GM12878 (cell line): ENCODE measurements around the gene MYO3A. TPM values are rescaled to one million over a fixed set of nuclear protein-coding genes. Genes with fewer than 3 reads are reported as not detected.

Source experiments
- ATAC-seq: fragments of 200-7000 bp; cut with Tn5 transposase; 3 replicates; pipeline ENCODE4 v1.9.1; 2020; ENCODE audit warnings: mild to moderate bottlenecking, moderate library complexity
- BruUV-seq: library from RNA; stranded (reverse); fragments of 400-500 nt; replicated peaks from 2 replicates; lab custom pipeline; 2021; lab: Mats Ljungman, UMichigan
- CTCF ChIA-PET: fragments of 300-600 bp; sonication (Branson Sonifier 250); formaldehyde crosslinking; extraction: SDS; loops from one replicate; lab custom pipeline; 2021; ENCODE audit warnings: inconsistent platforms; lab: Yijun Ruan, JAX
- POLR2A ChIA-PET: fragments of 350-600 bp; formaldehyde crosslinking; extraction: SDS; loops from one replicate; lab custom pipeline; 2021; ENCODE audit warnings: inconsistent platforms; lab: Charles Lee
- RAD21 ChIA-PET: fragments of 300-600 bp; sonication (Branson Sonifier 250); formaldehyde crosslinking; loops from one replicate; lab custom pipeline; 2023; ENCODE audit warnings: antibody characterized with exemption; ENCODE audit not compliant: unreplicated experiment; lab: Charles Lee
- SMC1A ChIA-PET: fragments of 300-600 bp; sonication (Branson Sonifier 250); formaldehyde crosslinking; loops from one replicate; lab custom pipeline; 2023; ENCODE audit not compliant: unreplicated experiment, uncharacterized antibody; lab: Charles Lee
- DNase-seq: peaks from one replicate; pipeline ENCODE4 v3.0.0-alpha.2; 2011; ENCODE audit warnings: low read depth, low spot score
- FAIRE-seq: peaks from 3 replicates; lab custom pipeline; 2011; peaks lifted over from hg19 to GRCh38; lab: Jason Lieb, UNC
- H2AFZ ChIP-seq: 2 replicates; pipeline ENCODE4 v1.6.0; 2011; ENCODE audit warnings: low read depth, low read length, control low read depth; ENCODE audit not compliant: control insufficient read depth
- H3K27ac ChIP-seq: 2 replicates; pipeline ENCODE4 v1.5.1; 2011; ENCODE audit warnings: control low read depth; ENCODE audit not compliant: control insufficient read depth, insufficient read depth
- H3K27me3 ChIP-seq, 2 experiments: replicated peaks in 1 of 2; 2 replicates each; pipeline versions ENCODE4 v1.6.0 to v1.6.1; 2011; ENCODE audit warnings: low read length in 1 of 2; ENCODE audit not compliant: control insufficient read depth in 2 of 2, insufficient read depth in 2 of 2
- H3K36me3 ChIP-seq, 2 experiments: 2 replicates each; pipeline ENCODE4 v1.5.1; 2011; ENCODE audit warnings: low read length in 1 of 2; ENCODE audit not compliant: control insufficient read depth in 2 of 2, insufficient read depth in 2 of 2
- H3K4me1 ChIP-seq: 2 replicates; pipeline ENCODE4 v1.6.1; 2011; ENCODE audit warnings: mild to moderate bottlenecking, low read length, moderate library complexity, mixed read lengths; ENCODE audit not compliant: control insufficient read depth, insufficient read depth
- H3K4me2 ChIP-seq: 2 replicates; pipeline ENCODE4 v1.6.0; 2011; ENCODE audit warnings: control low read depth; ENCODE audit not compliant: control insufficient read depth, insufficient read depth
- H3K4me3 ChIP-seq: fragments of 200-600 bp; sonication (generic); 2 replicates; pipeline ENCODE4 v1.5.1; 2016
- H3K79me2 ChIP-seq: 2 replicates; pipeline ENCODE4 v1.6.0; 2011; ENCODE audit warnings: low read length; ENCODE audit not compliant: control insufficient read depth, insufficient read depth
- H3K9ac ChIP-seq: 2 replicates; pipeline ENCODE4 v1.8.0; 2011; ENCODE audit warnings: low read length, control low read depth, mixed read lengths; ENCODE audit not compliant: control insufficient read depth, insufficient read depth
- H3K9me3 ChIP-seq: replicated peaks from 3 replicates; pipeline ENCODE4 v1.5.1; 2011; ENCODE audit warnings: mild to moderate bottlenecking, low read length; ENCODE audit not compliant: control insufficient read depth, insufficient read depth
- H4K20me1 ChIP-seq: 2 replicates; pipeline ENCODE4 v1.6.0; 2011; ENCODE audit not compliant: control insufficient read depth, insufficient read depth
- ATF7 ChIP-seq: fragments of 450-650 bp; IDR thresholded peaks from 2 replicates; pipeline ENCODE4 v1.6.1; 2016; ENCODE audit warnings: low read depth, mild to moderate bottlenecking
- CBX3 ChIP-seq: fragments of 200-600 bp; sonication (generic); IDR thresholded peaks from 2 replicates; pipeline ENCODE4 v1.6.1; 2016; ENCODE audit warnings: low read depth, borderline replicate concordance
- HCFC1 ChIP-seq: fragments of 150-350 bp; IDR thresholded peaks from 2 replicates; pipeline ENCODE4 v1.6.1; 2014; ENCODE audit warnings: low read length
- MEF2B ChIP-seq: fragments of 450-650 bp; IDR thresholded peaks from 2 replicates; pipeline ENCODE4 v1.6.1; 2018; ENCODE audit warnings: mild to moderate bottlenecking, moderate library complexity; ENCODE audit not compliant: partially characterized antibody, poor library complexity, severe bottlenecking
- MLLT1 ChIP-seq: fragments of 450-650 bp; IDR thresholded peaks from 2 replicates; pipeline ENCODE4 v1.6.1; 2016; ENCODE audit warnings: mild to moderate bottlenecking
- NFXL1 ChIP-seq: fragments of 450-650 bp; IDR thresholded peaks from 2 replicates; pipeline ENCODE4 v1.6.1; 2017; ENCODE audit warnings: antibody characterized with exemption, mild to moderate bottlenecking, borderline replicate concordance
- RFX5 ChIP-seq: IDR thresholded peaks from 2 replicates; pipeline ENCODE4 v1.6.1; 2011; ENCODE audit warnings: low read depth, low read length, improper control_type of control experiment
- SIN3A ChIP-seq: IDR thresholded peaks from 2 replicates; pipeline ENCODE4 v1.6.1; 2012; ENCODE audit warnings: low read depth, low read length, improper control_type of control experiment
- SRF ChIP-seq, 2 experiments: IDR thresholded peaks; 2 replicates each; pipeline ENCODE4 v1.6.1; 2011; ENCODE audit warnings: low read depth in 2 of 2, low read length in 2 of 2, mild to moderate bottlenecking in 1 of 2, moderate library complexity in 1 of 2
- ZSCAN29 ChIP-seq: fragments of 450-650 bp; IDR thresholded peaks from 2 replicates; pipeline ENCODE4 v1.6.1; 2017; ENCODE audit warnings: mild to moderate bottlenecking, moderate library complexity
- WGBS: methylation state at CpG from one replicate; pipeline ENCODE4 v1.1.6; 2016; ENCODE audit warnings: low lambda C conversion rate; ENCODE audit not compliant: insufficient replicate concordance, insufficient coverage; ENCODE audit errors: missing lambda C conversion rate; 5-methylcytosine and 5-hydroxymethylcytosine counted together
- in situ Hi-C: fragments of 300-500 bp; cut with MboI; formaldehyde crosslinking; loops from 9 replicates; pipeline ENCODE4 v1.14.3; 2018; ENCODE audit warnings: mixed read lengths
- intact Hi-C: fragments of 100-400 bp; cut with micrococcal nuclease; formaldehyde crosslinking; loops from one replicate; pipeline ENCODE4 v1.14.2; 2022; ENCODE audit not compliant: unreplicated experiment
- polyA plus RNA-seq, 11 experiments: library from polyadenylated mRNA; depleted of rRNA in 4 of 11; unstranded in 6 of 11; stranded (reverse) in 5 of 11; fragments of >200 nt; fragmentation: Nextera tagmentation in 4 of 11; fragmentation: Illumina TruSeq in 1 of 11; extraction: Ambion mirVana in 4 of 11; extraction: Trizol in 1 of 11; gene quantifications; 1 replicate in 1 of 11; 2 replicates in 10 of 11; pipeline versions ENCODE4 v1.2.1 to v1.2.3, GENCODE V29; 2011 to 2016; ENCODE audit warnings: inconsistent platforms in 2 of 11, missing spikeins in 2 of 11, low read depth in 1 of 11
- total RNA-seq, 4 experiments: library from RNA; depleted of rRNA in 3 of 4; stranded (reverse); fragments of >200 nt in 3 of 4; fragmentation: Illumina TruSeq in 1 of 4; extraction: Trizol in 1 of 4; gene quantifications; 2 replicates each; pipeline versions ENCODE4 v1.2.1 to v1.2.3, GENCODE V29; 2013 to 2021
- TF ChIP-seq, protein P1 (sequence below): IDR thresholded peaks from 2 replicates; pipeline ENCODE4 v1.6.1; 2012; ENCODE audit warnings: low read depth, low read length, improper control_type of control experiment
- TF ChIP-seq, protein P2 (sequence below): fragments of 450-650 bp; IDR thresholded peaks from 2 replicates; pipeline ENCODE4 v1.6.1; 2017; ENCODE audit warnings: mild to moderate bottlenecking, low read depth, inconsistent platforms; ENCODE audit not compliant: poor library complexity, severe bottlenecking

Gene MYO3A
- total and polyA plus RNA-seq, 10 of the 15 experiments (the other 5 are each of a cell fraction or from before 2014, with no cell fraction given), result not detected

DNA sequence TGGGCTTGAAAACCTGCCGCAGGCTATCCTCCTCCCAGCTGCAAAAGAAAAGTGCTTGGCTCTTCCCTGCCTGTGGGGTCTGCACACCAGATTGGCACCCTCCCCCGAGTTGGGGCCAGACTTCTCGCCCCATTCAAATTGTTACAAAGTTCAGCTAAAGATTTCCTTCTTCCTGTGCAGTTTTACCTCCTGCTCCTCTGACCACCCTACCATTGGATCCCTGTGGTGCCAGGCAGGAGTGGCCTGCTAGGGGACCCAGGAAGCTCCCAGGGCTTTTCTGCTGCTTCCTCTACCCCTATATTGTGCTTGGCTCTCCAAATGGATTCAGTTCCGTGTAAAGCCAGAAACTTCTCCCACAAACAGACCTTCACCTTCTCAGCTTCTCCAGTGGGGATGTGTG, 147.4 kb downstream of the MYO3A start:
- intact Hi-C loops (no loop called here), in situ Hi-C loops (no loop called here)
- SMC1A ChIA-PET, result no interaction called here

More for the DNA sequence above, 147.4 kb downstream of the MYO3A start:
- H2AFZ ChIP-seq, result no peak overlapping the region
- ATAC-seq (no peak), FAIRE-seq (no peak), DNase-seq (no peak)
- ChIA-PET CTCF (no interaction called here), RAD21 (no interaction called here), POLR2A (no interaction called here)
- no peaks in the 10 kb centered on the region for H3K4me1 ChIP-seq
- BruUV-seq, result no TSS peak
- H3K4me3 ChIP-seq, result no peak overlapping the region
- no peak overlapping the region for H3K27ac ChIP-seq
- no peaks in the 10 kb centered on the region; a peak in 1 of 4 replicates for H3K27me3 ChIP-seq
- TF ChIP-seq ATF7, result no peak
- TF ChIP-seq ZSCAN29, result no peak
- no peak for TF ChIP-seq RFX5
- TF ChIP-seq NFXL1, result no peak
- TF ChIP-seq HCFC1, result no peak
- TF ChIP-seq, protein P1, sequence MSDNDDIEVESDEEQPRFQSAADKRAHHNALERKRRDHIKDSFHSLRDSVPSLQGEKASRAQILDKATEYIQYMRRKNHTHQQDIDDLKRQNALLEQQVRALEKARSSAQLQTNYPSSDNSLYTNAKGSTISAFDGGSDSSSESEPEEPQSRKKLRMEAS, result no peak
- no peak for TF ChIP-seq MLLT1
- TF ChIP-seq SRF (IDR thresholded peaks at IDR 0.05; ENCODE audit: low read depth in 2 of 2, low read length in 2 of 2), result no peak
- no peak for TF ChIP-seq SIN3A
- TF ChIP-seq CBX3, result no peak
- TF ChIP-seq, protein P2, sequence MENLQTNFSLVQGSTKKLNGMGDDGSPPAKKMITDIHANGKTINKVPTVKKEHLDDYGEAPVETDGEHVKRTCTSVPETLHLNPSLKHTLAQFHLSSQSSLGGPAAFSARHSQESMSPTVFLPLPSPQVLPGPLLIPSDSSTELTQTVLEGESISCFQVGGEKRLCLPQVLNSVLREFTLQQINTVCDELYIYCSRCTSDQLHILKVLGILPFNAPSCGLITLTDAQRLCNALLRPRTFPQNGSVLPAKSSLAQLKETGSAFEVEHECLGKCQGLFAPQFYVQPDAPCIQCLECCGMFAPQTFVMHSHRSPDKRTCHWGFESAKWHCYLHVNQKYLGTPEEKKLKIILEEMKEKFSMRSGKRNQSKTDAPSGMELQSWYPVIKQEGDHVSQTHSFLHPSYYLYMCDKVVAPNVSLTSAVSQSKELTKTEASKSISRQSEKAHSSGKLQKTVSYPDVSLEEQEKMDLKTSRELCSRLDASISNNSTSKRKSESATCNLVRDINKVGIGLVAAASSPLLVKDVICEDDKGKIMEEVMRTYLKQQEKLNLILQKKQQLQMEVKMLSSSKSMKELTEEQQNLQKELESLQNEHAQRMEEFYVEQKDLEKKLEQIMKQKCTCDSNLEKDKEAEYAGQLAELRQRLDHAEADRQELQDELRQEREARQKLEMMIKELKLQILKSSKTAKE, result no peak
- TF ChIP-seq MEF2B, result no peak
- H3K36me3 ChIP-seq, result no peaks in the 10 kb centered on the region
- H3K9ac ChIP-seq, result no peak overlapping the region
- WGBS, result 17% methylated on average over 4 of the region's 4 CpGs
- H4K20me1 ChIP-seq, result no peaks in the 10 kb centered on the region
- no peak overlapping the region for H3K4me2 ChIP-seq
- no peaks in the 10 kb centered on the region for H3K79me2 ChIP-seq
- no peaks in the 10 kb centered on the region for H3K9me3 ChIP-seq
